GM18520 (cell line): ENCODE data around the gene PLET1.

ENCODE experiments used
- ATAC-seq: cut with Tn5 transposase; IDR thresholded peaks from one replicate; pipeline ENCODE4 v1.9.1; 2021; ENCODE audit not compliant: unreplicated experiment

Gene PLET1

GRCh38 chr11:112247201-112247600, 13.5 kb downstream of the PLET1 start:
- ATAC-seq, result no peak

GRCh38 chr11:112241486-112241885, 19.2 kb downstream of the PLET1 start:
- ATAC-seq, result no peak

GRCh38 chr11:112238041-112238440, 22.6 kb downstream of the PLET1 start:
- no peak for ATAC-seq

GRCh38 chr11:112237451-112237850, 23.2 kb downstream of the PLET1 start:
- no peak for ATAC-seq

GRCh38 chr11:112235750-112236390, 24.8 kb downstream of the PLET1 start:
- no peak for ATAC-seq

GRCh38 chr11:112231952-112232351, 28.7 kb downstream of the PLET1 start:
- ATAC-seq, result no peak

- no peak for ATAC-seq
Measured at GRCh38 chr11:112229746-112230433, 30.8 kb downstream of the PLET1 start.

GRCh38 chr11:112229159-112229558, 31.5 kb downstream of the PLET1 start:
- ATAC-seq, result no peak

GRCh38 chr11:112228706-112229105, 32.0 kb downstream of the PLET1 start:
- no peak for ATAC-seq

- no peak for ATAC-seq
Measured at GRCh38 chr11:112227471-112227870, 33.2 kb downstream of the PLET1 start.

- peak; percentile 22 for ATAC-seq
Measured at GRCh38 chr11:112226831-112227401, 33.7 kb downstream of the PLET1 start.

GRCh38 chr11:112226062-112226830, 34.4 kb downstream of the PLET1 start, which contains the start of gene PTS:
PTS (plus strand) TSS chr11:112226428; CDS start chr11:112226444, 16 bp downstream.
- ATAC-seq, result peak; percentile 91

- ATAC-seq, result no peak
Measured at GRCh38 chr11:112225753-112226061, 35.0 kb downstream of the PLET1 start.

GRCh38 chr11:112223754-112224532, 36.7 kb downstream of the PLET1 start:
- ATAC-seq, result no peak

- no peak for ATAC-seq
Measured at GRCh38 chr11:112223121-112223520, 37.5 kb downstream of the PLET1 start.

- ATAC-seq, result no peak
Measured at GRCh38 chr11:112222303-112222702, 38.4 kb downstream of the PLET1 start.

GRCh38 chr11:112221274-112221835, 39.3 kb downstream of the PLET1 start:
- no peak for ATAC-seq

GRCh38 chr11:112219476-112220232, 41.0 kb downstream of the PLET1 start:
- peak; percentile 94 for ATAC-seq

GRCh38 chr11:112216561-112217105, 44.0 kb downstream of the PLET1 start:
- no peak for ATAC-seq

- no peak for ATAC-seq
Measured at GRCh38 chr11:112215621-112216020, 45.0 kb downstream of the PLET1 start.
